PC-9 (cell line): ENCODE results near the gene KLHDC8B. TPM values are rescaled to one million over a fixed set of nuclear protein-coding genes. Genes with fewer than 3 reads are reported as not detected.

Experiments
- BruUV-seq: library from RNA; stranded (reverse); fragments of 400-500 nt; replicated peaks from 2 replicates; lab custom pipeline; 2021; lab: Mats Ljungman, UMichigan
- CTCF ChIA-PET: fragments of 300-600 bp; sonication (Branson Sonifier 250); formaldehyde crosslinking; loops from one replicate; lab custom pipeline; 2022; ENCODE audit warnings: antibody characterized with exemption; lab: Charles Lee
- POLR2A ChIA-PET: fragments of 300-600 bp; sonication (Branson Sonifier 250); formaldehyde crosslinking; loops from one replicate; lab custom pipeline; 2022; ENCODE audit warnings: antibody characterized with exemption; ENCODE audit not compliant: unreplicated experiment; lab: Charles Lee
- DNase-seq, 2 experiments: peaks; one replicate each; pipeline versions ENCODE4 v3.0.0 to v3.0.0-alpha.2; 2015 to 2022; ENCODE audit warnings: mixed read lengths in 1 of 2
- H2AFZ ChIP-seq: fragments of 200-600 bp; sonication (generic); 2 replicates; pipeline ENCODE4 v1.8.1; 2017; ENCODE audit warnings: antibody characterized with exemption
- H3F3A ChIP-seq: fragments of 200-600 bp; sonication (generic); 2 replicates; pipeline ENCODE4 v1.8.1; 2017; ENCODE audit warnings: antibody characterized with exemption, mild to moderate bottlenecking, low read depth; ENCODE audit not compliant: insufficient read depth
- H3K27ac ChIP-seq: fragments of 200-600 bp; sonication (generic); 2 replicates; pipeline ENCODE4 v1.6.1; 2016; ENCODE audit warnings: mixed run types
- H3K27me3 ChIP-seq: fragments of 200-600 bp; sonication (generic); 2 replicates; pipeline ENCODE4 v1.6.1; 2016; ENCODE audit warnings: low read depth, mixed run types; ENCODE audit not compliant: insufficient read depth
- H3K36me3 ChIP-seq: fragments of 200-600 bp; sonication (generic); 2 replicates; pipeline ENCODE4 v1.6.1; 2016; ENCODE audit warnings: low read depth, mixed run types
- H3K4me1 ChIP-seq: fragments of 200-600 bp; sonication (generic); replicated peaks from 2 replicates; pipeline ENCODE4 v1.6.1; 2016; ENCODE audit warnings: mixed run types; ENCODE audit not compliant: insufficient read depth
- H3K4me2 ChIP-seq: fragments of 200-600 bp; sonication (generic); 2 replicates; pipeline ENCODE4 v1.6.1; 2017; ENCODE audit warnings: mixed run types
- H3K4me3 ChIP-seq: fragments of 200-600 bp; sonication (generic); 2 replicates; pipeline ENCODE4 v1.6.1; 2016; ENCODE audit warnings: mixed run types
- H3K79me2 ChIP-seq: fragments of 200-600 bp; sonication (generic); 2 replicates; pipeline ENCODE4 v1.6.1; 2017; ENCODE audit warnings: low read depth, mixed run types
- H3K9me2 ChIP-seq: fragments of 200-600 bp; sonication (generic); 2 replicates; pipeline ENCODE4 v1.8.1; 2017; ENCODE audit warnings: mild to moderate bottlenecking; ENCODE audit not compliant: insufficient read depth
- H3K9me3 ChIP-seq: fragments of 200-600 bp; sonication (generic); 2 replicates; pipeline ENCODE4 v1.8.1; 2016; ENCODE audit warnings: low read depth; ENCODE audit not compliant: insufficient read depth
- H4K20me1 ChIP-seq: fragments of 200-600 bp; sonication (generic); 2 replicates; pipeline ENCODE4 v1.8.1; 2017; ENCODE audit not compliant: insufficient read depth
- CTCF ChIP-seq: fragments of 200-600 bp; sonication (generic); conservative IDR thresholded peaks from 2 replicates; pipeline ENCODE4 v1.6.1; 2017; ENCODE audit warnings: mixed run types, antibody characterized with exemption, mild to moderate bottlenecking, moderate library complexity
- EZH2 ChIP-seq: fragments of 200-600 bp; sonication (generic); IDR thresholded peaks from 2 replicates; pipeline ENCODE4 v1.8.0; 2017; ENCODE audit warnings: antibody characterized with exemption, low read depth
- intact Hi-C: fragments of 100-400 bp; cut with micrococcal nuclease; formaldehyde crosslinking; loops from one replicate; pipeline ENCODE4 v1.10.0; 2022; ENCODE audit not compliant: unreplicated experiment
- total RNA-seq: library from RNA; stranded (reverse); gene quantifications from 2 replicates; pipeline ENCODE4 v1.2.3, GENCODE V29; 2021

Gene KLHDC8B
- total RNA-seq, 1 experiment from 2014 or later = 15.3 TPM

- TF ChIP-seq EZH2 (no peak), CTCF (no peak)
- no TSS peak for BruUV-seq
- no peaks in the 10 kb centered on the region for H3K9me3 ChIP-seq
- H3K36me3 ChIP-seq = peaks cover 5% of the 10 kb centered on the region; the same call in 1 of the 2 replicates
- no peaks in the 10 kb centered on the region for H3K9me2 ChIP-seq
- no peak overlapping the region for H3K4me3 ChIP-seq
- no peak overlapping the region for H3K27ac ChIP-seq
- H3F3A ChIP-seq = peaks cover 29% of the 10 kb centered on the region
- no peaks in the 10 kb centered on the region for H4K20me1 ChIP-seq
- peaks cover 10% of the 10 kb centered on the region for H3K4me1 ChIP-seq
- intact Hi-C loops = no loop called here
- no peak for DNase-seq
- no peaks in the 10 kb centered on the region for H3K27me3 ChIP-seq
- POLR2A ChIA-PET = no interaction called here
- H3K79me2 ChIP-seq = peaks cover 23% of the 10 kb centered on the region
- CTCF ChIA-PET = no interaction called here
- H2AFZ ChIP-seq = no peak overlapping the region
- no peak overlapping the region for H3K4me2 ChIP-seq
Observed at GRCh38 chr3:49122886-49123545, 48.4 kb upstream of the KLHDC8B start.

GRCh38 chr3:49123687-49124086, 47.7 kb upstream of the KLHDC8B start:
- POLR2A ChIA-PET = no interaction called here
- no peak overlapping the region for H3K27ac ChIP-seq
- no peaks in the 10 kb centered on the region for H3K9me3 ChIP-seq
- TF ChIP-seq CTCF = no peak
- no peak for TF ChIP-seq EZH2
- H3K79me2 ChIP-seq = peaks cover 17% of the 10 kb centered on the region
- no peaks in the 10 kb centered on the region for H3K27me3 ChIP-seq
- H3K4me3 ChIP-seq = no peak overlapping the region
- H3K4me2 ChIP-seq = no peak overlapping the region
- intact Hi-C loops = no loop called here
- DNase-seq = no peak
- no peaks in the 10 kb centered on the region for H3K36me3 ChIP-seq
- peaks cover 29% of the 10 kb centered on the region for H3F3A ChIP-seq
- H3K9me2 ChIP-seq = no peaks in the 10 kb centered on the region
- BruUV-seq = no TSS peak
- CTCF ChIA-PET = no interaction called here
- peaks cover 9% of the 10 kb centered on the region for H3K4me1 ChIP-seq
- no peaks in the 10 kb centered on the region for H4K20me1 ChIP-seq
- H2AFZ ChIP-seq = no peak overlapping the region

- intact Hi-C loops = no loop called here
- H3K36me3 ChIP-seq = no peaks in the 10 kb centered on the region
Observed at GRCh38 chr3:49124203-49124602, 47.2 kb upstream of the KLHDC8B start.

More at GRCh38 chr3:49124203-49124602, 47.2 kb upstream of the KLHDC8B start:
- no peaks in the 10 kb centered on the region for H3K27me3 ChIP-seq
- DNase-seq = no peak
- no peak overlapping the region for H3K4me3 ChIP-seq
- ChIA-PET POLR2A (no interaction called here), CTCF (no interaction called here)
- no peak overlapping the region for H3K27ac ChIP-seq
- H4K20me1 ChIP-seq = no peaks in the 10 kb centered on the region
- TF ChIP-seq EZH2 (no peak), CTCF (no peak)
- no TSS peak for BruUV-seq
- H3K4me1 ChIP-seq = peaks cover 3% of the 10 kb centered on the region
- H2AFZ ChIP-seq = no peak overlapping the region
- H3K9me2 ChIP-seq = no peaks in the 10 kb centered on the region
- no peaks in the 10 kb centered on the region for H3K9me3 ChIP-seq
- H3F3A ChIP-seq = peaks cover 29% of the 10 kb centered on the region
- no peak overlapping the region for H3K4me2 ChIP-seq
- H3K79me2 ChIP-seq = peaks cover 12% of the 10 kb centered on the region
